MM.1S (cell line): ENCODE measurements around the gene KBTBD2.

Experiments used
- CTCF ChIP-seq: fragments of 300-600 bp; sonication (generic); IDR thresholded peaks from 2 replicates; pipeline ENCODE4 v1.5.1; 2016; ENCODE audit warnings: antibody characterized with exemption, low read length, mixed read lengths
- EZH2 ChIP-seq: fragments of 300-600 bp; sonication (generic); optimal IDR thresholded peaks from 2 replicates; pipeline ENCODE3; 2017; ENCODE audit warnings: low read depth, mild to moderate bottlenecking, antibody characterized with exemption, low read length, mixed read lengths

- no peak for TF ChIP-seq CTCF
- no peak for TF ChIP-seq EZH2
These were observed 38.0 kb upstream of the KBTBD2 start for GRCh38 chr7:32929430-32930143.
